Pancreas (tissue), 10 donors: ENCODE measurements around the gene RASGRF1. TPM values are rescaled to one million over a fixed set of nuclear protein-coding genes. Genes with fewer than 3 reads are reported as not detected.
A peak's percentile ranks its signal among the peaks of the same experiment; 100 is the strongest.

Experiments used
- ATAC-seq, 4 donors: fragments of 200-7000 bp; cut with Tn5 transposase; one replicate each; pipeline versions ENCODE4 v1.8.0 to v1.9.1; 2020; ENCODE audit warnings: mild to moderate bottlenecking in 4 of 4, moderate library complexity in 4 of 4
- DNase-seq, 6 donors: peaks; one replicate each; pipeline ENCODE4 v3.0.0-alpha.2; 2020
- FAIRE-seq: peaks from 2 replicates; lab custom pipeline; 2012; peaks lifted over from hg19 to GRCh38; lab: Jason Lieb, UNC
- H3K27ac ChIP-seq, 4 donors: fragments of 200-600 bp; sonication (generic); 1 replicate in 3 of 4; 2 replicates in 1 of 4; pipeline versions ENCODE4 v1.5.0 to v1.8.0; 2020
- H3K27me3 ChIP-seq, 4 donors: fragments of 200-600 bp; one replicate each; pipeline ENCODE4 v1.8.0; 2021
- H3K36me3 ChIP-seq, 3 donors: fragments of 200-600 bp; sonication (generic) in 1 of 3; one replicate each; pipeline versions ENCODE4 v1.5.0 to v1.8.0; 2020 to 2021
- H3K4me1 ChIP-seq, 3 donors: fragments of 200-600 bp; one replicate each; pipeline ENCODE4 v1.8.0; 2021
- H3K4me3 ChIP-seq, 4 donors: fragments of 200-600 bp; sonication (generic) in 2 of 4; one replicate each; pipeline versions ENCODE4 v1.5.0 to v1.8.0; 2020 to 2021
- H3K9me3 ChIP-seq, 4 donors: fragments of 200-600 bp; one replicate each; pipeline ENCODE4 v1.8.0; 2021
- CTCF ChIP-seq, 4 donors: fragments of 200-600 bp; sonication (generic) in 3 of 4; IDR thresholded peaks; one replicate each; pipeline versions ENCODE4 v1.5.0 to v1.8.0; 2021; ENCODE audit warnings: antibody characterized with exemption in 4 of 4
- WGBS, 2 donors: extraction: QIAGEN DNeasy Blood & Tissue Kit; methylation state at CpG; one replicate each; pipeline ENCODE4 v1.1.7; 2013; 5-methylcytosine and 5-hydroxymethylcytosine counted together
- intact Hi-C, 3 donors: fragments of 100-400 bp; cut with DNase I; formaldehyde crosslinking; loops; one replicate each; pipeline versions ENCODE4 v1.11.1 to v1.14.2; 2022
- polyA plus RNA-seq, 2 donors: library from polyadenylated mRNA; stranded (reverse); fragments of 200-250 nt; gene quantifications; one replicate each; pipeline ENCODE4 v1.2.3, GENCODE V29; 2013
- total RNA-seq, 6 donors: library from RNA; stranded (reverse); fragmentation: NEBNext Ultra II Directional in 4 of 6; extraction: Animal tissue kit (Norgen Biotek cat#: 25700) in 4 of 6; gene quantifications; one replicate each; pipeline versions ENCODE4 v1.2.1 to v1.2.4, GENCODE V29; 2021 to 2023
- donor health status: healthy with polysubstance abuse.
- donor health status: DM: no; HTN: no; CAD: no; lungs with moderate emphysema.
- donor health status: DM: no; HTN: no; CAD: no.
- donor health status: control.
- donor health status: control.
- donor health status: Bipolar disorder and iron deficiency.
- donor health status: DM: yes; HTN: yes; CAD: no.
- donor health status: DM: no; HTN: no; CAD: no.
- donor health status: DM: no; HTN: no; CAD: no.
- donor health status: DM: yes; HTN: yes; CAD: no.

Gene RASGRF1
- total and polyA plus RNA-seq, 8 donors: 0.35 to 8.4 (median 2.1) TPM

- no peaks in the 10 kb centered on the region for H3K36me3 ChIP-seq
- H3K9me3 ChIP-seq: no peaks in the 10 kb centered on the region
- intact Hi-C loops: no loop called here
- H3K27me3 ChIP-seq: no peaks in the 10 kb centered on the region
- H3K4me1 ChIP-seq: no peaks in the 10 kb centered on the region
- FAIRE-seq (no peak), DNase-seq (peak in 1 of 6 donors; percentile 13), ATAC-seq (peak in 3 of 4 donors; percentile 25 to 81 (median 77))
- no peak for TF ChIP-seq CTCF (IDR thresholded peaks at IDR 0.05)
- H3K27ac ChIP-seq: no peak overlapping the region
- 66 to 69% methylated on average over 8 of the region's 8 CpGs for WGBS, 2 donors
- no peak overlapping the region for H3K4me3 ChIP-seq
These were observed 24.7 kb downstream of the RASGRF1 start for GRCh38 chr15:79065706-79066376.

DNA sequence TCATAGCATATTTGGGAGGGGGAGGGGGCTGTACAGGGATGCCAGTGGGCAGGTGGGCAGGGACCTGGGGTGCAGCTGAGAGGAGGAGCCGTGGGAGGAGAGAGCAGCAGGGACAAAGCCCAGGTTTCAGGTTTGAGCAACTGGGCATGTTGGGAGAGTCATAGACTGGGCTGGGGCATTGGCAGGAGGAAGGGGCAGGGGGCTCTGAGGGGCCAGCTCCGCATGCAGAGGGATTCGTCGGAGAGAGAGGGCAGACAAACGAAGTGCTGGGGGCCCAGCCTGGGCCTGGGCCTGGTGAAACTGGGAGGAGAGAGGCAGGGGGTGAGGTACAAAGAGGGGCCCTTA, 25.2 kb downstream of the RASGRF1 start:
- Histone ChIP-seq H3K36me3 (no peaks in the 10 kb centered on the region), H3K27ac (no peak overlapping the region), H3K4me1 (no peaks in the 10 kb centered on the region), H3K9me3 (no peaks in the 10 kb centered on the region), H3K4me3 (no peak overlapping the region), H3K27me3 (no peaks in the 10 kb centered on the region)
- WGBS, 2 donors: 60 to 66% methylated on average over 5 of the region's 5 CpGs
- DNase-seq: no peak
- FAIRE-seq: no peak
- intact Hi-C loops: no loop called here
- no peak for TF ChIP-seq CTCF (IDR thresholded peaks at IDR 0.05)
- no peak for ATAC-seq

DNA sequence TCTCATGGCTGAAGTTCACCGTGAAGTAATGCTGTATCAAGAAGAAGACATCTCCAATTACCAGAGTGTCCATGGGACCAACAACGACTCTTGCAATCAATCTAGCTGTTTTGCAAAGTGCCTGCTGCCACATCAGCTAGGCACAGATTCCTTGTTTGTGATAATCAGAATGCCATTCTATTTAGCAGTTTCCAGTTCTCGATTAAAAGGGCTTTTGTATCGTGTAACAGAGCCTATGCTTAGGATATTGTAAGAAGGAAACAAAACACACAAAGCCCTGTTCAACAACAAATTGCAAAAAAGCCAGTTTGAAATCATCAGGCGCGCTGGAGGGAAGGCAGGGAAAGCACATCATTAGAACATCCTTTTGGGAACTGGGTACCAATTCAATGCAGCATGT, 26.1 kb downstream of the RASGRF1 start:
- intact Hi-C loops: no loop called here
- TF ChIP-seq CTCF (IDR thresholded peaks at IDR 0.05): no peak
- no peak overlapping the region for H3K27ac ChIP-seq
- H3K36me3 ChIP-seq: no peaks in the 10 kb centered on the region
- no peak overlapping the region for H3K4me3 ChIP-seq
- no peaks in the 10 kb centered on the region for H3K27me3 ChIP-seq
- FAIRE-seq (no peak), ATAC-seq (no peak), DNase-seq (no peak)
- no peaks in the 10 kb centered on the region for H3K4me1 ChIP-seq
- WGBS, 2 donors: 74% methylated on average over 6 of the region's 6 CpGs
- H3K9me3 ChIP-seq: no peaks in the 10 kb centered on the region

DNA sequence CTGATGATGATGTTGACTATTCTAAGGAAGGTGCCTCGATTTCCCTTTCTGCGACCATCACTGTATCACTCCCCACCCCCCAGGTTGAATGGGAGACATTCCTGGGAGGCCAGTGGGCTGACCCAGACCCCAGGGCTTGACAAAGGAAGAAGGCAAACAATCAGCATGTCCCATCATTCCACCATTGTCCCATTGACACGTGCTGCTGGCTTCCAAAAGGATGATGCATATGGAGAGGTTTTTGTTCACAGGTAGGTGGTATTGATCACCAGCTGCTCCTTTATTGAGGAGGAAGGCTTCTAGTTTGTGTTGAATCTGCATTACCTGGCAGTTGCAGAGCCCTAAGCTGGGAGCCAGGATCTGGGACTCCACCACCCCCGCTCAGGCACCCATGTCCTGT, 30.4 kb downstream of the RASGRF1 start:
- Histone ChIP-seq H3K27me3 (no peaks in the 10 kb centered on the region), H3K36me3 (no peaks in the 10 kb centered on the region), H3K4me3 (no peak overlapping the region), H3K27ac (no peak overlapping the region), H3K4me1 (no peaks in the 10 kb centered on the region), H3K9me3 (no peaks in the 10 kb centered on the region)
- no peak for TF ChIP-seq CTCF (IDR thresholded peaks at IDR 0.05)
- 56 to 62% methylated on average over 4 of the region's 4 CpGs for WGBS, 2 donors
- FAIRE-seq: no peak
- no peak for DNase-seq
- no peak for ATAC-seq
- intact Hi-C loops: no loop called here

GRCh38 chr15:79059081-79059572, 31.5 kb downstream of the RASGRF1 start:
- intact Hi-C loops: no loop called here
- 17 to 29% methylated on average over 1 of the region's 1 CpG for WGBS, 2 donors
- TF ChIP-seq CTCF (IDR thresholded peaks at IDR 0.05): no peak

More at GRCh38 chr15:79059081-79059572, 31.5 kb downstream of the RASGRF1 start:
- H3K27ac ChIP-seq: no peak overlapping the region
- no peak for ATAC-seq
- no peaks in the 10 kb centered on the region for H3K9me3 ChIP-seq
- FAIRE-seq: no peak
- H3K4me1 ChIP-seq: no peaks in the 10 kb centered on the region
- no peak overlapping the region for H3K4me3 ChIP-seq
- DNase-seq: no peak
- no peaks in the 10 kb centered on the region for H3K27me3 ChIP-seq
- no peaks in the 10 kb centered on the region for H3K36me3 ChIP-seq
